Gastrocnemius medialis (tissue), 4 donors: ENCODE results near the gene CGRRF1. TPM values are rescaled to one million over a fixed set of nuclear protein-coding genes. Genes with fewer than 3 reads are reported as not detected.

Experiments
- ATAC-seq, 2 donors: fragments of 150-250 bp; one replicate each; pipeline ENCODE4 v1.9.1; 2016
- DNase-seq, 2 donors: peaks; one replicate each; pipeline ENCODE4 v3.0.0-alpha.2; 2019
- H3K27ac ChIP-seq, 4 donors: fragments of 200-600 bp; sonication (generic); 1 replicate in 1 of 4; 2 replicates in 3 of 4; pipeline ENCODE4 v1.5.1; 2016 to 2018; ENCODE audit warnings: mild to moderate bottlenecking in 2 of 4, moderate library complexity in 1 of 4
- H3K27me3 ChIP-seq, 3 donors: fragments of 200-600 bp; sonication (generic) in 2 of 3; 1 replicate in 1 of 3; 2 replicates in 2 of 3; pipeline versions ENCODE4 v1.5.1 to v1.6.0; 2016 to 2019; ENCODE audit warnings: mild to moderate bottlenecking in 1 of 3, moderate library complexity in 1 of 3
- H3K36me3 ChIP-seq, 2 donors: fragments of 200-600 bp; sonication (generic) in 1 of 2; one replicate each; pipeline ENCODE4 v1.5.1; 2017 to 2018
- H3K4me1 ChIP-seq, 2 donors: fragments of 200-600 bp; sonication (generic) in 1 of 2; one replicate each; pipeline ENCODE4 v1.5.1; 2016 to 2017; ENCODE audit warnings: mild to moderate bottlenecking in 2 of 2
- H3K4me3 ChIP-seq, 4 donors: fragments of 200-600 bp; sonication (generic) in 3 of 4; 1 replicate in 1 of 4; 2 replicates in 3 of 4; pipeline ENCODE4 v1.5.1; 2016 to 2019; ENCODE audit warnings: mild to moderate bottlenecking in 2 of 4
- H3K9me3 ChIP-seq, 3 donors: fragments of 200-600 bp; sonication (generic) in 2 of 3; 1 replicate in 1 of 3; 2 replicates in 2 of 3; pipeline ENCODE4 v1.5.1; 2016 to 2019
- CTCF ChIP-seq, 5 experiments: fragments of 450-650 bp in 3 of 5; fragments of 200-600 bp in 2 of 5; sonication (generic) in 2 of 5; IDR thresholded peaks in 4 of 5; conservative IDR thresholded peaks in 1 of 5; 1 replicate in 4 of 5; 2 replicates in 1 of 5; pipeline ENCODE4 v1.5.1; 2016 to 2019; ENCODE audit warnings: antibody characterized with exemption in 5 of 5, mild to moderate bottlenecking in 3 of 5, moderate library complexity in 3 of 5
- POLR2A ChIP-seq, 2 donors: fragments of 450-650 bp; IDR thresholded peaks; one replicate each; pipeline ENCODE4 v1.6.1; 2017; ENCODE audit warnings: antibody characterized with exemption in 2 of 2, mild to moderate bottlenecking in 2 of 2, moderate library complexity in 2 of 2
- in situ Hi-C, 4 donors: fragments of 200-750 bp; cut with MboI; loops; one replicate each; pipeline versions ENCODE4 v1.15.0 to v1.8.0; 2017; ENCODE audit warnings: low sequenced_read_pairs in 4 of 4
- intact Hi-C: fragments of 100-400 bp; cut with DNase I; formaldehyde crosslinking; loops from one replicate; pipeline ENCODE4 v1.15.1; 2023; ENCODE audit warnings: low total_unique reads
- total RNA-seq, 4 donors: library from RNA; depleted of rRNA; stranded (reverse); fragments of >200 nt; gene quantifications; one replicate each; pipeline versions ENCODE4 v1.1.0 to v1.2.3, GENCODE V29; 2016

Gene CGRRF1
- total RNA-seq, 4 donors from 2014 or later = 13.7 to 27.0 (median 20.7) TPM

GRCh38 chr14:54489731-54490444 is 19.8 kb upstream of the CGRRF1 start:
- H3K27me3 ChIP-seq = no peaks in the 10 kb centered on the region
- no peaks in the 10 kb centered on the region for H3K36me3 ChIP-seq
- no peaks in the 10 kb centered on the region for H3K9me3 ChIP-seq
- H3K27ac ChIP-seq = peak overlapping the region; percentile 90 to 98 (median 92)
- TF ChIP-seq CTCF (IDR thresholded peaks at IDR 0.05 in 4 of 5, conservative IDR thresholded peaks at IDR 0.05 in 1 of 5) (no peak), POLR2A (IDR thresholded peaks at IDR 0.05) (no peak)
- in situ Hi-C loops (no loop called here), intact Hi-C loops (loop anchor here (1.0 to 2.0 kb wide), 2 partner anchors 19 to 49 kb away; partner anchors contain the start of genes CGRRF1 and CNIH1)
- H3K4me1 ChIP-seq = peaks cover 20 to 23% of the 10 kb centered on the region in 2 donors
- DNase-seq (no peak), ATAC-seq (no peak)
- peak overlapping the region in 3 of 4 donors; percentile 71 to 97 (median 93) for H3K4me3 ChIP-seq

GRCh38 chr14:54490445-54491175 is 19.1 kb upstream of the CGRRF1 start:
- TF ChIP-seq CTCF (IDR thresholded peaks at IDR 0.05 in 4 of 5, conservative IDR thresholded peaks at IDR 0.05 in 1 of 5) = no peak
- TF ChIP-seq POLR2A (IDR thresholded peaks at IDR 0.05) = no peak
- Histone ChIP-seq H3K4me3 (no peak overlapping the region), H3K27me3 (no peaks in the 10 kb centered on the region), H3K27ac (no peak overlapping the region), H3K36me3 (no peaks in the 10 kb centered on the region), H3K9me3 (no peaks in the 10 kb centered on the region), H3K4me1 (peaks cover 17 to 20% of the 10 kb centered on the region in 2 donors)
- no peak for ATAC-seq
- in situ Hi-C loops = no loop called here
- intact Hi-C loops = no loop called here
- no peak for DNase-seq

- H3K9me3 ChIP-seq = no peaks in the 10 kb centered on the region
- DNase-seq (no peak), ATAC-seq (no peak)
- no peaks in the 10 kb centered on the region for H3K36me3 ChIP-seq
- H3K27me3 ChIP-seq = no peaks in the 10 kb centered on the region
- no peak overlapping the region for H3K27ac ChIP-seq
- no peak overlapping the region for H3K4me3 ChIP-seq
- intact Hi-C loops = no loop called here
- in situ Hi-C loops = no loop called here
- H3K4me1 ChIP-seq = peaks cover 0 to 7% of the 10 kb centered on the region in 2 donors
- no peak for TF ChIP-seq POLR2A (IDR thresholded peaks at IDR 0.05)
- TF ChIP-seq CTCF (IDR thresholded peaks at IDR 0.05 in 4 of 5, conservative IDR thresholded peaks at IDR 0.05 in 1 of 5) = no peak
Observed at GRCh38 chr14:54493293-54493692, 16.4 kb upstream of the CGRRF1 start.

GRCh38 chr14:54497224-54497623 is 12.5 kb upstream of the CGRRF1 start:
- Histone ChIP-seq H3K36me3 (no peaks in the 10 kb centered on the region), H3K4me1 (no peaks in the 10 kb centered on the region), H3K27me3 (no peaks in the 10 kb centered on the region), H3K27ac (no peak overlapping the region), H3K4me3 (no peak overlapping the region), H3K9me3 (no peaks in the 10 kb centered on the region)
- no peak for TF ChIP-seq POLR2A (IDR thresholded peaks at IDR 0.05)
- no peak for TF ChIP-seq CTCF (IDR thresholded peaks at IDR 0.05 in 4 of 5, conservative IDR thresholded peaks at IDR 0.05 in 1 of 5)
- ATAC-seq (no peak), DNase-seq (no peak)
- in situ Hi-C loops (no loop called here), intact Hi-C loops (no loop called here)
